ENCODE measurements around the gene ZCCHC17.

ZCCHC17 gene

DNA sequence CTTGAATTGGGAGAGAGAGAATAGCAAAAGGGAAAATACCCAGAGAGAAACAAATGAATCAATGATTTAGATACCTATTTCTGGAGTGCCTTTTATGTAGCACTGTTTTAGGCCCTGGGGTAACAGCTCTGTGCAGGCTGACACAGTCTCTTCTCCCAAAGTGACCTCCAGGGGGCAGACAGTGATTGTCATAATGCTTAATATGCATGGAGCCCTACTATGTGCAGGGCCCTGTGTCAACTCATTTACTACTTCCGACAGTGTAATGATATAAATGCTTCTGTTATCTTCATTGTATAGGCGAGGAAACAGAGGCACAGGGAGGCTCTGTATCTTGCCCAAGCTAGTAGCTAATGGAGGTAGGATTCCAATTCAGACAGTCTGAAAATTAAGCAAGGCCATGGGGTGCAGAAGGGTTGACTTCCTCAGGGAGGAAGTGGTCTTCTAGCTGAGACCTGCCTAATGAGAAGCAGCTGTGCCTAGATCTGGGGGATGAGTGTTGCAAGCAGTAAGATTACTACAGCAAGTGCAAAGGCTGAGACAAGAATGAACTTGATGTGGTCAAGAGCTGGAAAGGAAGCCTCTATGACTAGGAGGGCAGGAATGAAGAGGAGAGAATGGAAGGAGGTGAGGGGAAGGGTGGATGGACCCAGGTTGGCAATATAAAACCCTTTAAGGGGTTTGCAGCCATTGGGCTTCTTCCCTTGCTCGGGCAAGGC lies 100.0 kb downstream of the ZCCHC17 start:
- no peak for ATAC-seq

DNA sequence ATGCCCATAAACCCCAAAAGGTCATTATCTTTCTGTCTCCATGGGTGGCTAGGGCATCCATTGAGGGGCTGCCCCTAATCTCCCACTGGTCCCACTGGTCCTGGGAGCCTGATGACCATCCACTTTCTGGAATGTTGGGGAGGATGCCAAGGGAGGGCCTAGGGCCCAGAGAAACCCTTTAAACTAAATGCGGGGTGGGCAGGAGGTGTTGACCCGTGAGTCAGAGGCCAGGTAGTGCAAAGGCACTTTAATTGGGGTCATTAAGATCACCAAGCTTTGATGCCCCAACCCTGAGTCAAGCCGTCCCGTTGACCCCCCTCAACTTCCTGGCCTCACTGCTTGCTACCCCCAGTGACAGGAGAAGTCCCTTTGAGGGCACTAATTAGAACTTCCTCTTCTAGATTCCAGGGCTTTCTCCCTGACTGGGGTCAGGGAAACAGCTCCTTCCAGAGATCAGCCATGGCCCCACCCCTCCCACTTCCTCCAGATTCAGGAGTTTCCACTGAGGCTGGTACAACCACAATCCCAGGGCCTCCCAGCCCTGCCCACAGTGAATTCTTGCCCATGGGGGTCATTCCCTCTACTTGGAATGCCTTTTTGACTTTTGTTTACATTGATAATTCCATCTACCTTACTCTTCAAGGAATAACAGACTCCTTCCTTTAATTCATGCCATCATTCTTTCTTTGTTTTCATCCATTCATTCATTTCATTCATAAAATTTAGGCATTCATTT lies 100.7 kb downstream of the ZCCHC17 start:
- no peak for ATAC-seq

DNA sequence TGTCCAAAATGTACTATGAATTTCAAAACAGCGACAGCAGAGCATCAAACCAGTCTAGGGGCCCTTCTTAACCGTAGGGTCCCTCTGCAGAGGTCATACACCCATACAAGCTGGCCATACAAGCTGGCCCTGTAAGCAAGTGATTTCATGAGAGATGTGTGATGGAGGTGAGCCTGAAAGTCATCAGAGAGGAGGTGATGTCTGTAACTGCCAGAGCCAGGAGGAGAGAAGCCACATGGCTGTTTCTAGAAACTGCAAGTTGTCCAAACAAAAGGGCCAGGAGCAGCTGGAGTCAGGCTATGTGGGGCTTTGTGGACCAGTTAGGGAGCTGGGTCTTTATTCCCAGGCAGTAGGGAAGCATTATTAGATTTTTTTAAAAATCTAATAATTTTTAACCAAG lies 101.4 kb downstream of the ZCCHC17 start:
- ATAC-seq: no peak

DNA sequence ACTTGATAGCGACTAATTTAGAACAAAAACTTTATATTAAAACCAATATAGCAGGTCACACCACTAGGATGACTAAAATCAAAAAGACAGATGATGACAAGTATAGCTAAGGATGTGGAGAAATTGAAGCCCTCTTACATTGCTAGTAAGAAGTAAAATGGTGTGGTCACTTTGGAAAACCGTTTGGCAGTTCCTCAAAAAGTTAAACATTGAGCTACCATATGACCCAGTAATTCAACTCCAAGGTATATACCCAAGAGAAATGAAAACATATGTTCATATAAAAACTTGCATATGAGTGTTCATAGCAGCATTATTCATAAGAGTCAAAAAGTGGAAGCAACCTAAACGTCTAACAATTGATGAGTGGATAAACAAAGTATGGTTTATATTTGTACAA lies 103.1 kb downstream of the ZCCHC17 start:
- ATAC-seq: no peak

DNA sequence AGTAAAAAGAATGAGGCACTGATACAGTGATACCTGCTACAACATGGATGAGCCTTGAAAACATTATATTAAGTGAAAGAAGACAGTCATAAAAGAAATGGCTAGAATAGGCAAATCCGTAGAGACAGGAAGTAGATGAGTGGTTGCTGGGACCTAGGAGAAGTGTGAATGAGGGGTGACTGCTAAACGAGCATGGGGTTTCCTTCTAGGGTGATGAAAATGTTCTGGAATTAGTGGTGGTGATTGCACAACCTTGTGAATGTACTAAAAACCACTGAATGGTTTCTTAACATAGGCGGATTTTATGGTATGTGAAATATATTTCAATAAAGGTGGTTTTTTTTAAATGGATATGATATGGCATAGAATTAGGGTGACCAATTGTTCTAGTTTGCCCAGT lies 103.6 kb downstream of the ZCCHC17 start:
- no peak for ATAC-seq

DNA sequence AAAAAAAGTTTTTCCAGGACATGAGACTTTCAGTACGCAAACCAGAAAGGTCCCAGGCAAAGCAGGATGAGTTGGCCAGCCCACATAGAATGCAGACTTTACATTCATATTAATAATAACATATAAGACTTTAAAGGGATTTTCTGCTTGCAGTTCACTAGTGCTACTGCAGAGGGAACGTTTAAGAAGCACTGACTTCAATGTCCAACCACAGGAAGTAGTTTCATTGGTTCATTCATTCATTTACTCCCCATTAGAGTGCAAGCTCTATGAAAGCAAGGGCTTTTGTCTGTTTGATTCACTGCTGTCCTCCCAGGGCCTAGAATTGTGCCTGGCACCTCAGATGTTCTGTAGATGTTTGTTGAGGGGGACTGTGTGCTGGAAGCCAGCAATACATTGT lies 104.4 kb downstream of the ZCCHC17 start:
- no peak for ATAC-seq

DNA sequence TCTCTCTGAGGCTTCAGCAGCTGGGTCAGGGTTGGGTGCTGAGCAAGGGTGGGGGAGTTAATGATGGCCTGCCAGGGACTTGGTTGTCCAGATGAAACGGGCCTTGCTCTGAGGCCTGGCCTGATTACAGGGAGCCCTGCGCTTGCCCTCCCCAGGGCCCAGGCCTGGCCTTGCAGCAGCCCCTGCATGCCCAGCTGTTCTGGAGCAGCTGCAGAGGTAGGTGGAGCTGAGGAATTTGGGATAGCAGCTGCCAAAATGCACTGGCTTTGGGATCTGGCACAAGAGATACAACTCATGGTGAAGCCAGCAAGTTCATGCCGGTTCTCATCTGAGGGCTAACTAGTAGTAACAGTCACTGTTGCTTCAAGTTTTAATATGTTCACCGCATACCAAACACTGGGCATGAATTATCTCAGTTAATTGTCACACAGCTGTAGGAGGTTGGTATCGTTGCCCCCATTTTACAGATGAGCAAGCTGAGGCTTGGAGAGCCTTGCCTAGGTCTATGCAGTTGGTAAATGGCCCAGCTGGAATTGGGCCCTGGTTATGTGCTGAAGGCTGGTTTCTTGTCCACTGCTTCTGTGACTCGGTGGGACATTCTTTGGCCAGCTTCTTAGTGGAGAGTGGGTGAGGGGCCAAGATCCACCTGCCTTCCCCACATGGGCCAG lies 108.9 kb downstream of the ZCCHC17 start:
- no peak for ATAC-seq

DNA sequence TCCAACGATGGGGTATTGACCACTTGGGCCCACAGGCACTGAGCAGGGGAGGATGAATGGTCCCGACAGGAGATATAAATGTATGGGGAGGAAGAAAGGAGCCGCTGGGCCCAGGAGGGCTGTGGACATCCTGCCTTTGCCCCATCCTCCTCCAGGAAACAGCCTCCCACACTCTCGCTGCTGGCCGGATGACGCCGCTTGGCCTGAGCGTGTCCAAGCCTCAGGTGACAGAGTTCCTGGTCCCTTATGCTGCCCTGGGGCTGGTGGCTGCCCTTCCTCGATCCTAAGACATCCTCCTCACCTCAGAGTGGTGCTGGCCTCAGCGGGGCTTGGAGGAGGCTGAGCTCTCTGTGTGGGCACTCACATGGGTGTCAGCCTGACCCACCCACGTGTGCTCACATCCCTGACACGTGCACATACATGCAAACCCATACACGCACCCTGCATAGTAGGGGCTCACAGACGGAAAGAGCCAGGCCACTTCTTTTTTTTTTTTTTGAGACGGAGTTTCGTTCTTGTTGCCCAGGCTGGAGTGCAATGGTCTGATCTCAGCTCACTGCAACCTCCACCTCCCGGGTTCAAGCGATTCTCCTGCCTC lies 110.3 kb downstream of the ZCCHC17 start:
- no peak for ATAC-seq

DNA sequence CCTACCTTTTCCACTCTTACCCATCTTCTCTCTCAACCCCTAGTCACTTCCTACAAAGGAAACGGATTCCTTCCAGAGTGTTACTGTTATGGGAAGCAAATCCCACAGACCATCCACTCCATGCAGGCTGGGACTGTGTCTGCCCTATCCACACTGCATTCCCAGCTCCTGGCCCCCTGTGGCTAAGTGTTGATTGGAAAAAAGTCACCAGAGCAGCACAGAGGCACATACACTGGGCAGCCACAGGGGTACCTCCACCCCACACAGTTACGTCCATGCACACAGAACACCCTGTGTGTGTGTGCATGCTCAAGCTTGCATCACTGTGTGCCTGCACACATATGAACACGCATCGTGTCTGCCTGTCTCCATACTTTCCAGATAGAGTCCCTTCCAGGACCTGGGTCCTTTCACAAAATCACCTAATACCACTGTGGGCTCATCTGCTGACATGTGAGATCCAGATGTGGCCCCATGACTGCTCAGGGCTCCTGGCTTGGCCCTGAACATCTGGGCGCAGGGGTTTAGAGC lies 112.0 kb downstream of the ZCCHC17 start:
- no peak for ATAC-seq

DNA sequence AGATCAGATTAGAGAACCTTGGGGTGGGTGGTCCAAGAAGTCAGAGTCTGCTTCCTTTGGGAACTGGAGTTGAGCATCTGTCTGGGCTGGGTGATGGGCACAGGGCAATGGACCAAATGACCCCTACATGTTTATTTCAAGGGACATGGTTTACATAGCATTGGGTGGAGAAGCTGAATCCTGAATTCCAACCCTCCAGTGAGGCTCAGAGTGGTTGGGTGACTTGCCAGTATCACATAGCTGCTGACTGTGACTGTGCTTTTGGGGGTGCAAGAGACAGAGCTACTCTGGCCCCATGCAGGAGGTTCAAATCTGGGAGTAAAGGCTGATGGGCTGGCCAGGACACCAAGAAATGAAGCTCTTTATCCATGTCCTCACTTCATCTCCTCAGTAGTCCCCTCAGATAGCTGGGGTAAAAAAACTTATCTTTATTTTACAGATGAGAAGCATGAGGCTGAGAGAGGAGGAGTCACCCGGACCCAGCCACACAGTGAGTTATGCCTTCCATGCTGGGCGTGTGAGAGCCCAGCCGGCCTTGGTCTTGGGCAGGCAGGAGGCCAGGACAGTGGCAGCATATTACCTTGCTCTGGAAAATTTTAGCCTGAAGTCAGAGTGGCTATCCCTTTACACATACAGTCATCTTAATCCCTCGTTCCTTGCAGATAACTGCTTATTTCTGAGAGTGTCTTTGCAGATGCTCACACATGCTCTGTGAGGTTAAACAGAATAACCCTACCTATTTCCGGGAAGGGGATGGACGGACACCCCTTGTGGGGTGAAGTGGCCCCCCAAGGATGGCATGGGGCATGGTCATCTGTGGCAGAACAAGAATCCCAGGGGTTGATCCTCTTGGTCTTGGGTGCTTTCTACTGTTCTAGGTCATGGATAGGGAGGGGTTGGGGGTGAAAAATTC lies 113.4 kb downstream of the ZCCHC17 start:
- no peak for ATAC-seq

DNA sequence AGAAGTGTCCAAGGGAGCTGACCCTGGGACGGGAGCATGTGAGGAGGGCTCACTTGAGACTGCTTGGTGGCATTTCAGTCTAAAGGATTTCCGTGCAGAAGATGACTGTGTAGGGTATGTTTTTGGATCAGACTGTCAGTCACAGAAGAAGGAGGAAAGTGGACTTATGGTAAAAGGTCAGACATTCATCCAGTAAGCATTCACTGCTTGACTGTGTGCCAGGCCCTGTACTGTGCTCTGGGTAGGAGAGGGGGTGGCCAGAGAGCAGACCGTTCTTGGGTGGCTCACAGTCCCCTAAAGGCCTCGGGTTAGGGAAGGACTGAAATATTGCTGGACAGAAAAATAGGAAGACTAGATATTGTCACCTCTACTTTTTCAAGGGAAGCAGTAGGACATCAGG lies 114.0 kb downstream of the ZCCHC17 start:
- ATAC-seq: no peak

DNA sequence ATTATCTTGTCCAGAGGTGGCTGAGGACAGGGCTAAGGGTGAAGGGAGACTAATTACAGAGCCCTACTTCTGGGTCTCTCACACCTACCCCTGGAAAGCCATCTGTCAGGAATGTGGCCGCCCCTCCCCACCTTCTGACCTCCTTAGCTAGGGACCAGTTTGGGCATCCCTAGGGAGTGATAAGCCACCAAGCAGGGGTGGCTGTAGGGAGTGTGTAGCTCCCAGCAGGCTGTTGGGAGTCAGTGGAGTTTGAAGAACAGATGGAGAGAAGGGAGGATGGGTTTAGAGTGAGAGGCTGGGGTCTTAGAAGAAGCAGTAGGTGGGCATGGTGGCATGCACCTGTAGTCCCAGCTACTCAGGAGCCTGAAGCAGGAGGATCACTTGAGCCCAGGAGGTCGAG lies 115.4 kb downstream of the ZCCHC17 start:
- ATAC-seq: no peak

DNA sequence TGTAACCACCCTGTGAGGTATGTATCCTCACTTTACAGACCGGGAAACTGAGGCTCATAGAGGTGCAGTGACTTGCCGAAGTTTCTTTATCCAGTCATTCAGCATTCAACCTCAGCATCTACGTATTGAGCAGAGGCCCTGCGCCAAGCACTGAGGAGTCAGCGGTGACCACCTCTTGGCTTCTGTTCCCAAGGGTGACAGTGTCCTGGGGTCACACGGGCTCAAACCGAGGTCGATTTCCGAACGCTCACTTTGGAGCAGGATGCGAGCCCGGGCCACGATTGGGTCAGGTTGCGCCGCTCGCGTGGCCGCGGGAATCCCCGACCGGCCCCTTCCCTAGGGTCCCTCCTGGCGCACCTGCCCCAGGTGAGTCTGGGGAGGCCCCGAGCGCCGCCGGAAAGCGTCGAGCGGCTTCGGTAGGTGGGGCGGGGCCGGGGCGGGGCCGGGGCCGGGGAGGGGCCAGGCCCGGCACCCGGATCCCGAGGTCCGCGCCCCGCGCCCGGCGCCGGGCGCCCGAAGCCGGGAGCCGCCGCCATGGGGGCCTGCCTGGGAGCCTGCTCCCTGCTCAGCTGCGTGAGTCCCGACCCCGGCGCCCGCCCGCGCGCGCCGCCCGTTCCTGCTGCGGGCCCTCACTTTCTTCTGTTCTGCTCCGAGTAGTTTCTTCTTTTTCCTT lies 116.0 kb downstream of the ZCCHC17 start, which contains the start of gene SERINC2:
SERINC2 (plus strand) TSS at position 482 of the 673 bp plus-strand sequence; CDS start at position 535, 53 bp downstream.
- peak; percentile 44 to 56 for ATAC-seq

DNA sequence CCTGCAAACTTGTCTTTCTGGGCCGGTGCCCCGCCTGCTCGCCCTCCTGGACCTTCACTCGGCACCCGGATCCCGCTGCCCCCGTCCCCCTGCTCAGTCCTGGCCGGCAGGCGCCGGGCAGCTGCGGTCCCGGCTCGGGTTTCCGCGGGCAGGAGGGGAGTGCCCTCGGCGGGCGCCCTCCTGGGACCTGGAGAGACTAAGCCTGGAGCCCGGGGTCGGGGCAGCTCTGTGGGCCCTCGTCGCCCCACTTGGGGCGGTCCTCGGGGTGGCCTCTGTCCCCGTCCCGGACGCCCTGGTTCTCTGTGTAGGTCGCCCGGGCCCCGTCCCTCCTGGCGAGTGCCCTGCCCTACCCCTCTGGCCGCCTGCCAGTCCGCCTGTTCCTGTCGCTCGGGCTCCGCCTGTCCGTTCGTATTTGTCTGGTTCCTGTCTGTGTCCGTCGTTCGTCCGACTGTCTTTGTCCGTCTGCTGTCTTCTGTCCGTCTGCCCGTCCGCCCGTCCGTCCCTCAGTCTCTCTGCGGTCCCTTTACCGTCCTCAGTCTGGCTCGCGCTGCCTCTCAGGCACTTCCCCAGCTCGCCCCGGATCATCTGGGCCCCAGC lies 116.7 kb downstream of the ZCCHC17 start:
- no peak for ATAC-seq
